Calu3 (cell line): ENCODE results near the gene CD44. TPM values are rescaled to one million over a fixed set of nuclear protein-coding genes. Genes with fewer than 3 reads are reported as not detected.

Experiments used
- BruUV-seq: library from RNA; stranded (reverse); fragments of 400-500 nt; replicated peaks from 2 replicates; lab custom pipeline; 2021; lab: Mats Ljungman, UMichigan
- CTCF ChIA-PET: fragments of 300-600 bp; sonication (Branson Sonifier 250); formaldehyde crosslinking; loops from one replicate; lab custom pipeline; 2022; ENCODE audit warnings: antibody characterized with exemption; lab: Charles Lee
- DNase-seq: peaks from one replicate; pipeline ENCODE4 v3.0.0; 2022
- H3K27ac Mint-ChIP-seq: one replicate; pipeline ENCODE4 v1.8.0; 2022; ENCODE audit warnings: mixed read lengths; ENCODE audit not compliant: unreplicated experiment
- H3K27me3 Mint-ChIP-seq: one replicate; pipeline ENCODE4 v1.8.0; 2022; ENCODE audit warnings: mixed read lengths; ENCODE audit not compliant: unreplicated experiment
- H3K36me3 Mint-ChIP-seq: one replicate; pipeline ENCODE4 v1.8.0; 2022; ENCODE audit warnings: mild to moderate bottlenecking, moderate library complexity, mixed read lengths; ENCODE audit not compliant: insufficient read depth, unreplicated experiment
- H3K4me1 Mint-ChIP-seq: one replicate; pipeline ENCODE4 v1.8.0; 2022; ENCODE audit warnings: mild to moderate bottlenecking, low read depth, mixed read lengths; ENCODE audit not compliant: unreplicated experiment
- H3K4me3 Mint-ChIP-seq: one replicate; pipeline ENCODE4 v1.8.0; 2022; ENCODE audit warnings: mild to moderate bottlenecking, low read depth, moderate library complexity, mixed read lengths; ENCODE audit not compliant: unreplicated experiment
- H3K9me3 Mint-ChIP-seq: one replicate; pipeline ENCODE4 v1.8.0; 2022; ENCODE audit warnings: low read depth, mixed read lengths; ENCODE audit not compliant: unreplicated experiment
- CTCF ChIP-seq: fragments of 200-600 bp; IDR thresholded peaks from one replicate; pipeline ENCODE4 v1.8.0; 2022; ENCODE audit warnings: antibody characterized with exemption; ENCODE audit not compliant: unreplicated experiment
- intact Hi-C: fragments of 100-400 bp; cut with micrococcal nuclease; formaldehyde crosslinking; loops from one replicate; pipeline ENCODE4 v1.10.0; 2022; ENCODE audit not compliant: unreplicated experiment
- total RNA-seq: library from RNA; stranded (reverse); gene quantifications from 2 replicates; pipeline ENCODE4 v1.2.3, GENCODE V29; 2022

The CD44 gene
- total RNA-seq, 1 experiment from 2014 or later = 1,189 TPM

- Mint-ChIP-seq H3K27me3 (no peaks in the 10 kb centered on the region), H3K36me3 (no peaks in the 10 kb centered on the region), H3K27ac (no peak overlapping the region), H3K4me1 (peaks cover 8% of the 10 kb centered on the region), H3K4me3 (no peak overlapping the region), H3K9me3 (no peaks in the 10 kb centered on the region)
- no peak for DNase-seq
- intact Hi-C loops = no loop called here
- BruUV-seq = no TSS peak
- TF ChIP-seq CTCF = no peak
- CTCF ChIA-PET = no interaction called here
Measured at GRCh38 chr11:35257281-35257680, 118.3 kb downstream of the CD44 start.

GRCh38 chr11:35259529-35259928 lies 120.6 kb downstream of the CD44 start:
- BruUV-seq = no TSS peak
- Mint-ChIP-seq H3K27me3 (no peaks in the 10 kb centered on the region), H3K27ac (no peak overlapping the region), H3K4me1 (peaks cover 8% of the 10 kb centered on the region), H3K4me3 (no peak overlapping the region), H3K36me3 (no peaks in the 10 kb centered on the region), H3K9me3 (no peaks in the 10 kb centered on the region)
- no peak for TF ChIP-seq CTCF
- CTCF ChIA-PET = no interaction called here
- intact Hi-C loops = no loop called here
- no peak for DNase-seq

- CTCF ChIA-PET = interaction anchor here (1.1 to 1.7 kb wide), 3 partner anchors 104 to 152 kb away, joined by 3 to 7 read pairs (median 4); no protein-coding TSS in a partner anchor
- peaks cover 8% of the 10 kb centered on the region for H3K4me1 Mint-ChIP-seq
- no TSS peak for BruUV-seq
- no peaks in the 10 kb centered on the region for H3K36me3 Mint-ChIP-seq
- DNase-seq = no peak
- H3K27me3 Mint-ChIP-seq = no peaks in the 10 kb centered on the region
- no peak overlapping the region for H3K4me3 Mint-ChIP-seq
- no peak for TF ChIP-seq CTCF
- H3K27ac Mint-ChIP-seq = no peak overlapping the region
- H3K9me3 Mint-ChIP-seq = no peaks in the 10 kb centered on the region
- intact Hi-C loops = no loop called here
Measured at GRCh38 chr11:35260342-35260985, 121.5 kb downstream of the CD44 start.

- CTCF ChIA-PET = interaction anchor here (0.9 to 1.7 kb wide), 4 partner anchors 103 to 151 kb away, joined by 3 to 7 read pairs (median 4); no protein-coding TSS in a partner anchor
- no peak overlapping the region for H3K27ac Mint-ChIP-seq
- H3K36me3 Mint-ChIP-seq = no peaks in the 10 kb centered on the region
- H3K4me3 Mint-ChIP-seq = no peak overlapping the region
- intact Hi-C loops = loop anchor here (1.0 kb wide), 1 partner anchor 131 kb away; no protein-coding TSS in a partner anchor
- no peaks in the 10 kb centered on the region for H3K27me3 Mint-ChIP-seq
- no peak for DNase-seq
- no TSS peak for BruUV-seq
- peaks cover 8% of the 10 kb centered on the region for H3K4me1 Mint-ChIP-seq
- no peak for TF ChIP-seq CTCF
- H3K9me3 Mint-ChIP-seq = no peaks in the 10 kb centered on the region
Measured at GRCh38 chr11:35261197-35261596, 122.2 kb downstream of the CD44 start.
